T-helper 1 cell treated with Interleukin-12 subunit alpha and Interleukin-12 subunit beta and Interleukin-4 antibody, amounts not matched to agents 30 μg/mL and 1 μg/mL, for 36 hours (primary cell): ENCODE measurements around the gene CDH20.

Experiments used
- H3K27ac Mint-ChIP-seq: one replicate; pipeline ENCODE4 v1.8.0; 2021; ENCODE audit warnings: mild to moderate bottlenecking, mixed read lengths
- H3K27me3 Mint-ChIP-seq: one replicate; pipeline ENCODE4 v1.8.0; 2021; ENCODE audit warnings: low read depth, mixed read lengths
- H3K36me3 Mint-ChIP-seq: one replicate; pipeline ENCODE4 v1.8.0; 2021; ENCODE audit warnings: low read depth, mixed read lengths
- H3K4me1 Mint-ChIP-seq: one replicate; pipeline ENCODE4 v1.8.0; 2021; ENCODE audit warnings: low read depth, mixed read lengths
- H3K4me3 Mint-ChIP-seq: one replicate; pipeline ENCODE4 v1.8.0; 2021; ENCODE audit warnings: mild to moderate bottlenecking, moderate library complexity, mixed read lengths
- H3K9me3 Mint-ChIP-seq: one replicate; pipeline ENCODE4 v1.8.0; 2021; ENCODE audit warnings: mixed read lengths

The CDH20 gene

GRCh38 chr18:61600422-61600821 lies 267.2 kb downstream of the CDH20 start:
- Mint-ChIP-seq H3K27me3 (peaks cover 30% of the 10 kb centered on the region), H3K9me3 (no peaks in the 10 kb centered on the region)

GRCh38 chr18:61602836-61603235 lies 269.6 kb downstream of the CDH20 start:
- H3K27ac Mint-ChIP-seq: no peak overlapping the region
- no peaks in the 10 kb centered on the region for H3K36me3 Mint-ChIP-seq
- peaks cover 40% of the 10 kb centered on the region for H3K27me3 Mint-ChIP-seq
- no peaks in the 10 kb centered on the region for H3K9me3 Mint-ChIP-seq
- no peak overlapping the region for H3K4me3 Mint-ChIP-seq
- H3K4me1 Mint-ChIP-seq: no peaks in the 10 kb centered on the region

More at GRCh38 chr18:61600422-61600821, 267.2 kb downstream of the CDH20 start:
- Mint-ChIP-seq H3K4me3 (no peak overlapping the region), H3K36me3 (no peaks in the 10 kb centered on the region), H3K4me1 (no peaks in the 10 kb centered on the region), H3K27ac (no peak overlapping the region)
